Measurements from ENCODE around the gene SMIM33.
"Not testable (repeated sequence)": the region's sequence is repeated elsewhere in the genome, so short reads cannot be mapped to it uniquely, and the experiment has no call there.

- TF ChIP-seq CTCF (conservative IDR thresholded peaks at IDR 0.05; ENCODE audit: low read length); EZH2phosphoT487 (IDR thresholded peaks at IDR 0.05; ENCODE audit: borderline replicate concordance): not testable (repeated sequence)
These were observed 33.9 kb downstream of the SMIM33 start for GRCh38 chr5:139504722-139505121.

Measured in Loucy (cell line).